GM10266 (cell line): Measurements from ENCODE around the gene RABGAP1L.
"Not testable (repeated sequence)": the region's sequence is repeated elsewhere in the genome, so short reads cannot be mapped to it uniquely, and the experiment has no call there.

Source experiments
- DNase-seq: peaks from one replicate; pipeline ENCODE4 v3.0.0; 2012; ENCODE audit errors: extremely low spot score
- CTCF ChIP-seq: IDR thresholded peaks from 2 replicates; pipeline ENCODE4 v1.5.1; 2012; ENCODE audit warnings: mild to moderate bottlenecking, low read depth; ENCODE audit not compliant: control insufficient read depth, insufficient read depth; ENCODE audit errors: missing control alignments

RABGAP1L gene

DNA sequence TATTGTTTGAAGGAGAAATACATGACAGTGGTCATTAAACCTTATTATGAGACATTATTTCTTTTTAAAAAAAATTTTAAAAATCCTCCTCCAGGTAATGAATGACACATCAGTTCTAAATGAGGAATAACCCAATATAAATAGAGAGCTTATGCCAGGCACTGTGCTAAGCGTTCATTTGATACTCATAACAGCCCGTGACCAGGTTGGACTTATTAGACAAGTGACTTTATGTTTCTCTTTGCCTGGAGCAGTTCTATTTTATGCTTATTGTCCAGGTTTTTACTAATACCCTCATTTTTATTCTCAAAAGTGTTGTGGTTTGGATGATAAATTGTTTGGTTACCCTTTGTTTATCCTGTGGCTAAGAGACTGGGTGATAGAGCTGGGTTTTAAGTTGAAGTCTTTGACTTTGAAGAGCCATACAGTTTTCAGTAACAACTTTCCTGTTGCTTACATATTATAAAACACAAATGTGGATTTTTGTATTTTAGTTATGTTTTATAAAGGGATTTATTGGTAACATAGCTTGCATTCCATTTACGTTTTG lies 84.2 kb downstream of the RABGAP1L start:
- no peak for DNase-seq
- TF ChIP-seq CTCF: no peak

DNA sequence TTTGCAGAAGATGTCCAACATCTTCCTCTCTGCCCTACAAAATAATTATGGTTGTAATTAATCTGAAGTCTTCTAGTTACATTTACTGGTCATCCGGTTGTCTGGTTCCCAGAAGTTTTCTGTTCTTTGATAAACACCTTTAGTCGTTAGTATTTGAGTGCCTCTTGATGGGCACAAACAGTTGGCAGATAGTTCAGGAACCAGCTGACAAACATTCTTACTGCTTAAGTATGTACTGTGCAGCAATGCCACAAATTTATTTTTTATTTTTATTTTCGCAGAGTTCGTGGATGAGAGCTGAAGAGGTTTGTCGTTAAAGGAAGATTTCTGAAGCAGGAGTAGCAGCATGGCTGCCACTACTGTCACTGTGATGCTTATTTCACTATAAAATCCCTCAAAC lies 84.7 kb downstream of the RABGAP1L start:
- TF ChIP-seq CTCF: no peak

GRCh38 chr1:174247472-174247871 lies 88.2 kb downstream of the RABGAP1L start:
- DNase-seq: no peak
- TF ChIP-seq CTCF: no peak

More for the DNA sequence above, 84.7 kb downstream of the RABGAP1L start:
- no peak for DNase-seq

- no peak for DNase-seq
- no peak for TF ChIP-seq CTCF
These were observed 88.7 kb downstream of the RABGAP1L start for GRCh38 chr1:174248041-174248440.

GRCh38 chr1:174256386-174256785 lies 97.1 kb downstream of the RABGAP1L start:
- DNase-seq: not testable (repeated sequence)

DNA sequence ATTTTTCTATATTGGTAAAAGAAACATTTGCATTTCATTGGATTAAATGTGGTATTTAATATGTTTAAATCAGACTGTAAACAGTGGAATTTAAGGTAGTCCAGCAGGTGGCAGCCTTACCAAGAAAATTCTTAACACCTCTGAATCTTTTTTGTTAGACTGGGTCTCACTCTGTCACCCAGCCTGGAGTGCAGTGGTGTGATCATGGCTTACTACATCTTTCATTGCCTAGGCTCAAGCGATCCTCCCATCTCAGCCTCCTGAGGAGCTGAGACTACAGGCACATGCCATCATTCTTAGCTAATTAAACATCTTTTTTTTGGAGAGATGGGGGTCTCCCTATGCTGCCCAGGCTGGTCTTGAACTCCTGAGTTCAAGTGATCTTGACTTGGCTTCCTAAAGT lies 98.8 kb downstream of the RABGAP1L start:
- TF ChIP-seq CTCF: peak; percentile 39
- peak; percentile 26 for DNase-seq

- peak; percentile 56 for TF ChIP-seq CTCF
- DNase-seq: peak; percentile 51
These were observed 103.3 kb downstream of the RABGAP1L start for GRCh38 chr1:174262349-174263241.
